Stimulated activated naive B cell treated with anti-CD40 and anti-IgM and Interleukin-4, amounts not matched to agents 10 μg/mL and 1 μg/mL and 100 μg/mL, for 72 hours (primary cell): ENCODE measurements around the gene DEFB123.
"Not testable (repeated sequence)": the region's sequence is repeated elsewhere in the genome, so short reads cannot be mapped to it uniquely, and the experiment has no call there.

ENCODE experiments used
- ATAC-seq, 2 donors: fragments of 150-1000 bp; cut with Tn5 transposase; replicated peaks; 2 replicates each; pipeline ENCODE4 v1.10.0; 2021; ENCODE audit warnings: moderate library complexity in 1 of 2
- DNase-seq: peaks from one replicate; pipeline ENCODE4 v3.0.0; 2021
- H3K27ac Mint-ChIP-seq: one replicate; pipeline ENCODE4 v1.8.0; 2022; ENCODE audit warnings: mild to moderate bottlenecking, mixed read lengths
- H3K27me3 Mint-ChIP-seq, 2 donors: one replicate each; pipeline ENCODE4 v1.8.0; 2022; ENCODE audit warnings: mixed read lengths in 2 of 2
- H3K36me3 Mint-ChIP-seq, 2 donors: one replicate each; pipeline ENCODE4 v1.8.0; 2022; ENCODE audit warnings: mixed read lengths in 2 of 2, mild to moderate bottlenecking in 1 of 2
- H3K4me1 Mint-ChIP-seq, 2 donors: one replicate each; pipeline ENCODE4 v1.8.0; 2022; ENCODE audit warnings: mixed read lengths in 2 of 2, mild to moderate bottlenecking in 1 of 2
- H3K4me3 Mint-ChIP-seq, 2 donors: one replicate each; pipeline ENCODE4 v1.8.0; 2022; ENCODE audit warnings: mild to moderate bottlenecking in 2 of 2, mixed read lengths in 2 of 2, moderate library complexity in 1 of 2
- H3K9me3 Mint-ChIP-seq, 2 donors: one replicate each; pipeline ENCODE4 v1.8.0; 2022; ENCODE audit warnings: mixed read lengths in 2 of 2, mild to moderate bottlenecking in 1 of 2

DEFB123 gene

GRCh38 chr20:31449511-31450414, 9.3 kb downstream of the DEFB123 start:
- Mint-ChIP-seq H3K36me3 (no peaks in the 10 kb centered on the region), H3K4me3 (no peak overlapping the region), H3K4me1 (peaks cover 0 to 5% of the 10 kb centered on the region in 2 donors)

DNA sequence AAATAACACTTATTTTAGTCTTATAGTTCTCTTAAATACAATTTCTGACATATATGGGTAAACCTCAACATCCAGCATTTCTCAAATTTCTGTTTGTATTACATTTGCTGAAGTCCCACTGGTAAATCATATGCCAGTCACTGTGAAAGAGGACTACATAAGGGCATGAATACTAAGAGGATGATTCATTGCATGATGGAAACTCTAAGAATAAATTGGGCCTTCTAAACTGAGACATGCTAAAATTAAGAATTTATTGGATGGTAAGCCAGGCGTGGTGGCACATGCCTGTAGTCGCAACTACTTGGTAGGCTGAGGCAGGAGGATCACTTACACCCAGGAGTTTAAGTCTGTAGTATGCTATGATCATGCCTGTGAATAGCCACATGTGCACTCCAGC, 12.1 kb downstream of the DEFB123 start:
- peaks cover 0 to 5% of the 10 kb centered on the region in 2 donors for H3K4me1 Mint-ChIP-seq
- no peak for DNase-seq

More at GRCh38 chr20:31449511-31450414, 9.3 kb downstream of the DEFB123 start:
- no peak for DNase-seq
- H3K9me3 Mint-ChIP-seq = peaks cover 5 to 6% of the 10 kb centered on the region in 2 donors
- H3K27ac Mint-ChIP-seq = no peak overlapping the region
- ATAC-seq = no peak
- H3K27me3 Mint-ChIP-seq = peaks cover 5 to 38% of the 10 kb centered on the region in 2 donors

GRCh38 chr20:31454361-31454760, 13.9 kb downstream of the DEFB123 start:
- no peaks in the 10 kb centered on the region for H3K36me3 Mint-ChIP-seq
- DNase-seq = no peak
- no peak for ATAC-seq
- H3K4me1 Mint-ChIP-seq = peaks cover 0 to 5% of the 10 kb centered on the region in 2 donors
- peaks cover 0 to 1% of the 10 kb centered on the region in 2 donors for H3K9me3 Mint-ChIP-seq
- H3K27me3 Mint-ChIP-seq = peaks cover 17 to 35% of the 10 kb centered on the region in 2 donors
- H3K4me3 Mint-ChIP-seq = no peak overlapping the region
- no peak overlapping the region for H3K27ac Mint-ChIP-seq

More for the DNA sequence above, 12.1 kb downstream of the DEFB123 start:
- H3K9me3 Mint-ChIP-seq = peaks cover 5 to 6% of the 10 kb centered on the region in 2 donors
- no peak for ATAC-seq
- no peaks in the 10 kb centered on the region for H3K36me3 Mint-ChIP-seq
- no peak overlapping the region for H3K4me3 Mint-ChIP-seq
- no peak overlapping the region for H3K27ac Mint-ChIP-seq
- peaks cover 10 to 39% of the 10 kb centered on the region in 2 donors for H3K27me3 Mint-ChIP-seq

DNA sequence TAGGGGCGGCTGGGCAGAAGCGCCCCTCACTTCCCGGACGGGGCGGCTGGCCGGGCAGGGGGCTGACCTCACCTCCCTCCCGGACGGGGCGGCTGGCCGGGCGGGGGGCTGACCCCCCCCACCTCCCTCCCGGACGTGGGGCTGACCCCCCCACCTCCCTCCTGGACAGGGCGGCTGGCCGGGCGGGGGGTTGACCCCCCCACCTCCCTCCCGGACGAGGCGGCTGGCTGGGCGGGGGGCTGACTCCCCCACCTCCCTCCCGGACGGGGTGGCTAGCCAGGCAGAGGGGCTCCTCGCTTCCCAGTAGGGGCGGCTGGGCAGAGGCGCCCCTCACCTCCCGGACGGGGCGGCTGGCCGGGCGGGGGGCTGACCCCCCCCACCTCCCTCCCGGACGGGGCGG, 30.5 kb downstream of the DEFB123 start:
- not testable (repeated sequence) for DNase-seq, ATAC-seq, H3K36me3 Mint-ChIP-seq, H3K27ac Mint-ChIP-seq, H3K9me3 Mint-ChIP-seq, H3K4me3 Mint-ChIP-seq
- peaks cover 24 to 31% of the 10 kb centered on the region in 2 donors for H3K27me3 Mint-ChIP-seq
- H3K4me1 Mint-ChIP-seq = peaks cover 18 to 31% of the 10 kb centered on the region in 2 donors

DNA sequence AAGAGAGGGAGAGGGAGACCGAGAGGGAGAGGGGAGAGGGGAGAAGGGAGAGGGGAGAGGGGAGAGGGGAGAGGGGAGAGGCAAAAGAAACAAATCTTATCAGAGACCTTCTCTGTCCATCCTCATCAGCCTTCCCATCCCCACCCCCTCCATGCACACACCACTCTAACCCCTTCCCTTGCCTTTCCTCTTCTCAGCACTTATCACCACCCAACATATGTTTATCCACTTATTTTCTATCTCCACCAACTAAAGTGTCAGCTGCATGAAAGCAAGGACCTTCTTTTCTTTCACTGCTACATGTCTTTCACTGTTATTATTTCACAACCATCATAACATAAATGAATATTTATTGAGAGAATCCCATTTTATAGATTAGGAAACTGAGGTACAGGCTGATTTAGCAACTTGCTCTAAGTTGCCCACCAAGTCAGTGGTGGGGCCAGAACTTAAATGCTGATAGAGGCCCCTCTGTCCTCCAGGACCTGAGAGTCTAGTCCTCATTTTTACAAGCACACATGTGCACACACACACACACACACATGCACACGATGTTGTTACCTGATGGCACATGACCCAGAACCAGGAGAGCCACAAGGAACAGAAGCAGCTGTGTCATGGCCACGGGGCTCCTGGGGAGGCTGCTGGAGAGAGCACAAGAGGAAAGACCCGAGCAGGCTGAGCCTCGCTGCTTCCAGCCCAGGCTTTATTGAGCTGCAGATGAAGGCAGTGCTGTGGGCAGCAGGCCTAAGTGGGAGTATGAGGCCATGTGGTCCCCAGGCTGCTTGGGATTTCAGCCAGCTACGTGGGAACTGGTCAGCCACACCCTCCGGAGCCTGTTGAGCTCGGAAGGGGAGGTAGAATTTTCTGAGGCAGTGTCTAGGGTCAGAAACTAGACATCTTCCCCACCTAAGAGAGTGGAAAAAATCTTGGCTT, 32.2 kb downstream of the DEFB123 start:
- peaks cover 18 to 32% of the 10 kb centered on the region in 2 donors for H3K4me1 Mint-ChIP-seq
- peaks cover 2 to 4% of the 10 kb centered on the region in 2 donors for H3K9me3 Mint-ChIP-seq
- peaks cover 2 to 4% of the 10 kb centered on the region in 2 donors for H3K36me3 Mint-ChIP-seq
- DNase-seq = no peak
- no peak overlapping the region for H3K27ac Mint-ChIP-seq
- ATAC-seq = no peak
- peaks cover 38 to 48% of the 10 kb centered on the region in 2 donors for H3K27me3 Mint-ChIP-seq
- no peak overlapping the region for H3K4me3 Mint-ChIP-seq

DNA sequence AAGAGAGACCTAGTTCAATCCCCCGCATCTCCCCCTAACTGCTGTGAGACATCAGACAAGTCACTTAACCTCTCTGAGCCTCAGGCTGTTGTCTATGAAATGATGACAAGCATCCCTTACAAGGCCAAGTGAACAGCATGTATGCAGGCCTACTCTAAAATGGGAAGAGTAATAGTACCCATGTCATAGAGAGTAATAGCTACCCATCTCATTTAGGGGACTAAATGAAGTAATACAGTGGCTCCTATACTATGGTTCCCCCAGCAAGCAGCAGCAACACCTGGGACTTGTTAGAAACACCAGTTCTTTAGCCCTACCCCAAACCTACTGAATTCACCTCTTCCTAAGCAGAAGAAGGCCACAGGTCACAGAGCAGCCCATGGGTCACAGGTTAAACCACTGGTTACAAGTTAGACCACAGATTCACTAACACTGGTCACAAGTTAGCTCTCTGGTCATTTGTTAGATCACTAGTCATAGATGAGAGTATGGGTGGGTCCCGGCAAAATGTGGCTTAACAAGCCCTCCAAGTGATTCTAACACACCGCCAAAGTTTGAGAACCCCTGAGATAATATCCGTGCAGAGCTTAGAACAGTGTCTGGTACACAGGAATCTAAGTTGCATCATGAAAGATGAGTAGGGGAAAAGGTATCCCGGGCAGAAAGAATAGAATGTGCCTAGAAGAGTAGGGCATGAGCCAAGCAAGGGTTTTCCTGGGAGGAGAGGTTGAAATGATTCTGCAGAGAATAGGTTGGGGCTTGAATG, 33.1 kb downstream of the DEFB123 start:
- H3K4me3 Mint-ChIP-seq = no peak overlapping the region
- ATAC-seq (peak; percentile 33 to 39), DNase-seq (no peak)
- H3K9me3 Mint-ChIP-seq = peaks cover 2 to 4% of the 10 kb centered on the region in 2 donors
- H3K27ac Mint-ChIP-seq = no peak overlapping the region
- H3K36me3 Mint-ChIP-seq = peaks cover 2 to 4% of the 10 kb centered on the region in 2 donors
- peaks cover 18 to 32% of the 10 kb centered on the region in 2 donors for H3K4me1 Mint-ChIP-seq
- H3K27me3 Mint-ChIP-seq = peaks cover 46 to 50% of the 10 kb centered on the region in 2 donors

DNA sequence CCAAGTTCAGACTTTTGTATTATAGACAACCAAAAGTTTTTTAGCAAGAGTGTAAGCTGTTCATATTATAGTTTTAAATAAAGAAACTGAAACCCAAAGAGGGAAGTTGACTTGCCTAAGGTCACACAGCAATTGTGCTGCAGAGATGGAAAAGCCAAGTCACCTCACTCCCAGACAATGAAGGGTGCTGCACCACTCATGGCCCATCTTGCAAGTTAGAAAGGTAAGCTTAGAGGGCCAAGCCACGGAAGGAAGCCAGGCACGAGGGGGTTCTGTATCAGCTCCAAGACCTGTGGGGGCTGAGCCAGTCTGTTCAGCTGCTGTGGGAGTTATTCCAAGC, 33.6 kb downstream of the DEFB123 start:
- Mint-ChIP-seq H3K36me3 (peaks cover 2 to 4% of the 10 kb centered on the region in 2 donors), H3K9me3 (peaks cover 2 to 4% of the 10 kb centered on the region in 2 donors), H3K4me3 (peak overlapping the region in 1 of 2 donors; percentile 41), H3K27ac (peak overlapping the region; percentile 81), H3K27me3 (peaks cover 50% of the 10 kb centered on the region in 2 donors), H3K4me1 (peaks cover 18 to 32% of the 10 kb centered on the region in 2 donors)
- ATAC-seq = peak; percentile 91 to 93
- no peak for DNase-seq

DNA sequence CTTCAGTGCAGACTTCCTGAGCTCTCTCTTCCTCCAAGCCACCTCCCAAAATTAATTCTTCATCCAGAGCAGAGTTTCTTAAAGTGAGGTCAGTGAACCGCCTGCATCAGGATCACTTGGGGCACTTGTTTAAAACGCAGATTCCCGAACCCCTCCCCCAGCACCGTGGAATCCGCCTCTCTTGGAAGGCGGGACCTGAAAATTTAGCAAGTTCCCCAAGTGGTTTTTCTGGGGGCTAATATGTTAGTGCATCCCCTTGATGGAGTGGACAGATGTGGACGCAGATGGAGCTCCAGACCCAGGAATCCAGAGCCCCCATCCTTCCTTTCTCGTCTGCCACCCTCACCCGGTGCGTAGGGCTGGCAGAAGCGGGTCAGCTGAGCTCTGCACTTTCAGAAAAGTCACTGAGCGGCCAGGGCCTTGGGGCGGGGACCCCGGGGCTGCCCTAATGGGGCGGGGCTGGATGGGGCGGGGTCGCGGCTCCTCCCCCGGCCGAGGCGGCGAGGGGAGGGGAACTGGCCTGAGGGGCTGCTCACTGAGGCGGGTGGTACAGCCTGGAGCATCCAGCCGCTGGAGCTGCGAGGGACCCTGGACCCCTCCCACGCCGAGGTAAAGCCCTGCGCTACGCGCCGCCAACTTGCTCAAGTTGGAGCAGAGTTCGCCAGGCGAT, 34.5 kb downstream of the DEFB123 start, which contains the start of the genes DEFB124 and REM1:
TSS of gene DEFB124 (minus strand) at position 370 of the 670 bp plus-strand sequence. CDS start 2,114 bp downstream, outside the sequence.
TSS of gene REM1 (plus strand) at position 531 of the 670 bp plus-strand sequence. CDS start 1,158 bp downstream, outside the sequence.
- H3K4me3 Mint-ChIP-seq = peak within 1 kb of the TSS; percentile 41 to 58
- H3K27me3 Mint-ChIP-seq = peaks cover 50 to 54% of the 10 kb centered on the region in 2 donors
- no peak for DNase-seq
- H3K4me1 Mint-ChIP-seq = peaks cover 18 to 32% of the 10 kb centered on the region in 2 donors
- H3K27ac Mint-ChIP-seq = peak within 1 kb of the TSS; percentile 81
- peak in 1 of 2 donors; percentile 31 for ATAC-seq
- peaks cover 2 to 4% of the 10 kb centered on the region in 2 donors for H3K36me3 Mint-ChIP-seq
- peaks cover 2 to 4% of the 10 kb centered on the region in 2 donors for H3K9me3 Mint-ChIP-seq

DNA sequence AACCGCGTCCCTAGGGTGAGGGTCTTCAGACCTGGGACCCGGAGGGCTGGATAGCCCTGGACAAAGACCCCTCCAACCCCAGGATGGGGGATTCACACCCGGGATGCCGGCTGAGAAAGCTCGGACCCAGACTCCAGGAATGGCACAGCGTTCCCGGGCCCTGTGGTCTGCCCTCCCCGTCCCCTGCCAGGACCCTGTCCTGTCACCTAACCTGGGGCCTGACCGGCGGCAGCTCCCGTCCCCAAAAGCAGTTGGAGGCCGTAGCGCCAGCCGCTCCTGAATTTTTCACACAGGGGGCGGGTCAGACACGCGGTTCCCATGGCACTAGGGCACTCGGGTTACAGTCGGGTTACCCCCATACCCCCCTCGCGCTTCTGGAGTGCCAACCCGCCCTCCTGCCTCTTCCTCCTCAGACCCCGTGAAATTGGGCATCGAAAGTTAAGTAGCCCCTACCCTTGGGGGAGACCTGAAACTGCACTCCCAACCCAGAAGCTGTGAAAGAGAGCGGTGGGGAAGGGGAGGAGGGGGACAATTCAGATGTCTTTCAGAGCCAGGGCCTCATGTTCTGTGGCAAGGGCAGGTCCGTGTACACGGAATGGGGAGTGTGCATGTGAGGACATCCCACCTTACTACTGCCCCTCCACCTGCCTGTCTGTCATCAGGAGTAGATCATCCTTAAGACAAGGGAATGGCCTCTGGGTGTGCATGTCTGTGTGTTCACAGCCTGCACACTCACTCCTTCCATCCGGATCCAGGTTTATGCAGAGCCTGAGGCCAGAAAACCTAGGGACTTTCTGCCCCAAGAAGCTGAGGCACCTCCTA, 35.3 kb downstream of the DEFB123 start:
- Mint-ChIP-seq H3K36me3 (peaks cover 2 to 4% of the 10 kb centered on the region in 2 donors), H3K27me3 (peaks cover 51 to 54% of the 10 kb centered on the region in 2 donors), H3K9me3 (peaks cover 2 to 4% of the 10 kb centered on the region in 2 donors), H3K27ac (no peak overlapping the region), H3K4me1 (peaks cover 18 to 32% of the 10 kb centered on the region in 2 donors), H3K4me3 (peak overlapping the region in 1 of 2 donors; percentile 32)
- DNase-seq = no peak
- ATAC-seq = no peak

- H3K4me3 Mint-ChIP-seq = no peak overlapping the region
- DNase-seq (no peak), ATAC-seq (no peak)
- H3K27ac Mint-ChIP-seq = no peak overlapping the region
- peaks cover 2 to 4% of the 10 kb centered on the region in 2 donors for H3K9me3 Mint-ChIP-seq
- peaks cover 18 to 32% of the 10 kb centered on the region in 2 donors for H3K4me1 Mint-ChIP-seq
- H3K27me3 Mint-ChIP-seq = peaks cover 56 to 57% of the 10 kb centered on the region in 2 donors
- peaks cover 3 to 4% of the 10 kb centered on the region in 2 donors for H3K36me3 Mint-ChIP-seq
Observed at GRCh38 chr20:31476294-31476585, 35.8 kb downstream of the DEFB123 start.

- ATAC-seq (no peak), DNase-seq (no peak)
- Mint-ChIP-seq H3K27me3 (peaks cover 61 to 62% of the 10 kb centered on the region in 2 donors), H3K4me3 (no peak overlapping the region), H3K9me3 (peaks cover 2 to 4% of the 10 kb centered on the region in 2 donors), H3K27ac (no peak overlapping the region), H3K36me3 (peaks cover 4% of the 10 kb centered on the region in 2 donors), H3K4me1 (peaks cover 18 to 32% of the 10 kb centered on the region in 2 donors)
Observed at GRCh38 chr20:31476643-31477215, 36.3 kb downstream of the DEFB123 start.

DNA sequence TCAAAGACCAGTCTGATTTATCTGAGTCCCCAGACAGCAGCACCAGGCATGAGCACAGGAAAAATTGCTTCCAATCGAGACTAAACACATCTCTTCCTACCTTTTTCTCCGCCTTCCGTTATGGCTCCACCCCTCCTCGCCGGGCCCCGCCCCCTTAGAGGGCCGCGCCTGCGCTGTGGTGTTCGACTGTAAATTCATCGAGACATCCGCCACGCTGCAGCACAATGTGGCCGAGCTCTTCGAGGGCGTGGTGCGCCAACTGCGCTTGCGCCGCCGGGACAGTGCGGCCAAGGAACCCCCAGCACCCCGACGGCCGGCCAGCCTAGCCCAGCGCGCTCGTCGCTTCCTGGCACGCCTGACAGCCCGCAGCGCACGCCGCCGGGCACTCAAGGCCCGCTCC, 43.6 kb downstream of the DEFB123 start:
- Mint-ChIP-seq H3K36me3 (peaks cover 0 to 6% of the 10 kb centered on the region in 2 donors), H3K9me3 (peaks cover 0 to 1% of the 10 kb centered on the region in 2 donors), H3K4me3 (no peak overlapping the region), H3K27ac (no peak overlapping the region), H3K4me1 (peaks cover 2 to 11% of the 10 kb centered on the region in 2 donors), H3K27me3 (peaks cover 50 to 62% of the 10 kb centered on the region in 2 donors)
- ATAC-seq = no peak
- DNase-seq = no peak
